WTC11 (cell line): ENCODE results near the gene PTX4. TPM values are rescaled to one million over a fixed set of nuclear protein-coding genes. Genes with fewer than 3 reads are reported as not detected.

Experiments
- ATAC-seq: fragments of 200-7000 bp; cut with Tn5 transposase; 2 replicates; pipeline ENCODE4 v1.10.0; 2021; ENCODE audit warnings: mild to moderate bottlenecking, moderate library complexity
- CTCF ChIA-PET: fragments of 300-600 bp; sonication (Branson Sonifier 250); formaldehyde crosslinking; loops from one replicate; lab custom pipeline; 2021; ENCODE audit warnings: antibody characterized with exemption; lab: Charles Lee
- POLR2A ChIA-PET: fragments of 350-600 bp; sonication (Branson Sonifier 250); formaldehyde crosslinking; loops from one replicate; lab custom pipeline; 2021; ENCODE audit warnings: antibody characterized with exemption; lab: Charles Lee
- DNase-seq: peaks from one replicate; pipeline ENCODE4 v3.0.0; 2021; ENCODE audit warnings: low spot score
- H3K27ac Mint-ChIP-seq: 2 replicates; pipeline ENCODE4 v1.8.0; 2021; ENCODE audit warnings: mixed read lengths
- H3K27me3 Mint-ChIP-seq: 2 replicates; pipeline ENCODE4 v1.8.0; 2021; ENCODE audit warnings: low read depth, mild to moderate bottlenecking, moderate library complexity, mixed read lengths
- H3K36me3 Mint-ChIP-seq: 2 replicates; pipeline ENCODE4 v1.8.0; 2021; ENCODE audit warnings: mixed read lengths
- H3K4me1 Mint-ChIP-seq: 2 replicates; pipeline ENCODE4 v1.8.0; 2022; ENCODE audit warnings: mixed read lengths
- H3K4me3 Mint-ChIP-seq: 2 replicates; pipeline ENCODE4 v1.8.0; 2021; ENCODE audit warnings: mild to moderate bottlenecking, moderate library complexity, mixed read lengths
- H3K9me3 Mint-ChIP-seq: 2 replicates; pipeline ENCODE4 v1.8.0; 2021; ENCODE audit warnings: mixed read lengths
- ATF6 ChIP-seq: sonication (generic); formaldehyde crosslinking; IDR thresholded peaks from 2 replicates; pipeline ENCODE4 v1.8.1; 2023; ENCODE audit warnings: mild to moderate bottlenecking, missing genetic modification reagents
- CREB1 ChIP-seq: sonication (generic); formaldehyde crosslinking; IDR thresholded peaks from 2 replicates; pipeline ENCODE4 v1.8.0; 2023; ENCODE audit warnings: mild to moderate bottlenecking, missing genetic modification reagents
- E2F5 ChIP-seq: sonication (generic); formaldehyde crosslinking; IDR thresholded peaks from 2 replicates; pipeline ENCODE4 v1.8.1; 2022; ENCODE audit warnings: mild to moderate bottlenecking, moderate library complexity, missing genetic modification reagents
- EMX1 ChIP-seq: fragments of 250-450 bp; sonication (Bioruptor Pico); IDR thresholded peaks from 2 replicates; pipeline ENCODE4 v1.8.0; 2021; ENCODE audit warnings: mild to moderate bottlenecking
- ESRRA ChIP-seq: sonication (generic); formaldehyde crosslinking; IDR thresholded peaks from 2 replicates; pipeline ENCODE4 v1.8.1; 2022; ENCODE audit warnings: mild to moderate bottlenecking, missing genetic modification reagents, borderline replicate concordance
- FOXK1 ChIP-seq: sonication (generic); formaldehyde crosslinking; IDR thresholded peaks from 2 replicates; pipeline ENCODE4 v1.8.0; 2022; ENCODE audit warnings: mild to moderate bottlenecking, moderate library complexity, missing genetic modification reagents
- FOXP4 ChIP-seq: sonication (generic); formaldehyde crosslinking; IDR thresholded peaks from 2 replicates; pipeline ENCODE4 v1.8.0; 2022; ENCODE audit warnings: mild to moderate bottlenecking, missing genetic modification reagents
- GTF2I ChIP-seq: fragments of 250-450 bp; sonication (Bioruptor Pico); conservative IDR thresholded peaks from 2 replicates; pipeline ENCODE4 v1.4.0; 2021; ENCODE audit warnings: mild to moderate bottlenecking
- KAT7 ChIP-seq: sonication (generic); formaldehyde crosslinking; IDR thresholded peaks from 2 replicates; pipeline ENCODE4 v1.8.1; 2023; ENCODE audit warnings: missing genetic modification reagents, mild to moderate bottlenecking, borderline replicate concordance
- MLX ChIP-seq: sonication (generic); formaldehyde crosslinking; IDR thresholded peaks from 2 replicates; pipeline ENCODE4 v1.8.1; 2023; ENCODE audit warnings: mild to moderate bottlenecking, missing genetic modification reagents, moderate library complexity
- NR3C1 ChIP-seq: sonication (generic); formaldehyde crosslinking; conservative IDR thresholded peaks from 2 replicates; pipeline ENCODE4 v1.8.1; 2023; ENCODE audit warnings: low read depth, mild to moderate bottlenecking, missing genetic modification reagents
- PRDM15 ChIP-seq: sonication (generic); formaldehyde crosslinking; IDR thresholded peaks from 2 replicates; pipeline ENCODE4 v1.8.0; 2022; ENCODE audit warnings: missing genetic modification reagents
- PREB ChIP-seq: sonication (generic); formaldehyde crosslinking; IDR thresholded peaks from 2 replicates; pipeline ENCODE4 v1.8.1; 2022; ENCODE audit warnings: mild to moderate bottlenecking, missing genetic modification reagents, moderate library complexity, borderline replicate concordance
- RORB ChIP-seq: fragments of 250-450 bp; sonication (Bioruptor Pico); IDR thresholded peaks from 2 replicates; pipeline ENCODE4 v1.9.0; 2021; ENCODE audit warnings: mild to moderate bottlenecking
- STAT6 ChIP-seq: sonication (generic); formaldehyde crosslinking; conservative IDR thresholded peaks from 2 replicates; pipeline ENCODE4 v1.8.1; 2023; ENCODE audit warnings: mild to moderate bottlenecking, low read depth, missing genetic modification reagents, moderate library complexity
- ZNF121 ChIP-seq: sonication (generic); formaldehyde crosslinking; IDR thresholded peaks from 2 replicates; pipeline ENCODE4 v1.8.0; 2023; ENCODE audit warnings: missing genetic modification reagents
- ZNF138 ChIP-seq: sonication (generic); formaldehyde crosslinking; conservative IDR thresholded peaks from 2 replicates; pipeline ENCODE4 v1.8.1; 2022; ENCODE audit warnings: mild to moderate bottlenecking, moderate library complexity, missing genetic modification reagents
- total RNA-seq: library from RNA; stranded (reverse); gene quantifications from 3 replicates; pipeline ENCODE4 v1.2.3, GENCODE V29; 2021

Gene PTX4
- total RNA-seq, 1 experiment from 2014 or later, result 0.26 TPM

- ChIA-PET POLR2A (interaction anchor here (0.7 to 1.5 kb wide), 2 partner anchors 114 to 185 kb away, joined by 3 to 5 read pairs; no protein-coding TSS in a partner anchor), CTCF (interaction anchor here (0.7 to 1.5 kb wide), 5 partner anchors 21 to 332 kb away, joined by 3 to 5 read pairs (median 3); partner anchors contain the start of gene MAPK8IP3)
- no peaks in the 10 kb centered on the region for H3K9me3 Mint-ChIP-seq
- no peak for ATAC-seq
- H3K27ac Mint-ChIP-seq, result peak overlapping the region; percentile 98
- H3K36me3 Mint-ChIP-seq, result no peaks in the 10 kb centered on the region; the same call in 1 of the 2 replicates
- no peak for DNase-seq
- TF ChIP-seq KAT7 (CRISPR knock-in tag), result no peak
- no peak for TF ChIP-seq ZNF138 (CRISPR knock-in tag)
- no peak for TF ChIP-seq FOXP4 (CRISPR knock-in tag)
- TF ChIP-seq FOXK1 (CRISPR knock-in tag), result no peak
- TF ChIP-seq RORB (CRISPR knock-in tag), result no peak
- no peak for TF ChIP-seq PRDM15
- no peak for TF ChIP-seq ESRRA (CRISPR knock-in tag)
- TF ChIP-seq ZNF121 (CRISPR knock-in tag), result no peak
- TF ChIP-seq STAT6 (CRISPR knock-in tag), result no peak
- TF ChIP-seq GTF2I (CRISPR knock-in tag), result no peak
- TF ChIP-seq ATF6 (CRISPR knock-in tag), result no peak
- no peak for TF ChIP-seq MLX (CRISPR knock-in tag)
- TF ChIP-seq PREB (CRISPR knock-in tag), result no peak
- no peak for TF ChIP-seq EMX1 (CRISPR knock-in tag)
- TF ChIP-seq E2F5, result no peak
- no peak for TF ChIP-seq CREB1
- TF ChIP-seq NR3C1 (CRISPR knock-in tag), result no peak
- TF ChIP-seq, all 79 proteins: peak for 0
- Mint-ChIP-seq H3K4me1 (peaks cover 10% of the 10 kb centered on the region; the same call in 1 of the 2 replicates), H3K4me3 (peak overlapping the region; percentile 92), H3K27me3 (no peaks in the 10 kb centered on the region)
Measured at GRCh38 chr16:1492082-1492922, 3.6 kb upstream of the PTX4 start.
